Smooth muscle cell of the pulmonary artery (primary cell): ENCODE results near the gene PRCC. TPM values are rescaled to one million over a fixed set of nuclear protein-coding genes. Genes with fewer than 3 reads are reported as not detected.

Experiments used
- total RNA-seq: library from RNA; depleted of rRNA; stranded (reverse); fragments of >200 nt; gene quantifications from 2 replicates; pipeline ENCODE4 v1.2.3, GENCODE V29; 2014

PRCC gene, protein sequence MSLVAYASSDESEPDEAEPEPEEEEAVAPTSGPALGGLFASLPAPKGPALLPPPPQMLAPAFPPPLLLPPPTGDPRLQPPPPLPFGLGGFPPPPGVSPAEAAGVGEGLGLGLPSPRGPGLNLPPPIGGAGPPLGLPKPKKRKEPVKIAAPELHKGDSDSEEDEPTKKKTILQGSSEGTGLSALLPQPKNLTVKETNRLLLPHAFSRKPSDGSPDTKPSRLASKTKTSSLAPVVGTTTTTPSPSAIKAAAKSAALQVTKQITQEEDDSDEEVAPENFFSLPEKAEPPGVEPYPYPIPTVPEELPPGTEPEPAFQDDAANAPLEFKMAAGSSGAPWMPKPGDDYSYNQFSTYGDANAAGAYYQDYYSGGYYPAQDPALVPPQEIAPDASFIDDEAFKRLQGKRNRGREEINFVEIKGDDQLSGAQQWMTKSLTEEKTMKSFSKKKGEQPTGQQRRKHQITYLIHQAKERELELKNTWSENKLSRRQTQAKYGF
- 15.6 and 15.8 TPM in 2 replicates for total RNA-seq

GRCh38 chr1:156767101-156767878 lies at the start of gene PRCC:
PRCC (plus strand) TSS chr1:156767535; CDS start chr1:156767772, 237 bp downstream.

GRCh38 chr1:156727926-156728598 lies 39.3 kb upstream of the PRCC start, which contains the start of gene METTL25B:
METTL25B (plus strand) TSS chr1:156728469; CDS start chr1:156729105, 636 bp downstream.

GRCh38 chr1:156728599-156729462 lies 38.5 kb upstream of the PRCC start, which contains the start of gene ISG20L2:
ISG20L2 (minus strand) TSS chr1:156728766; CDS start chr1:156727652, 1,114 bp downstream.

GRCh38 chr1:156740741-156741480 lies 26.4 kb upstream of the PRCC start, which contains the start of gene MRPL24:
MRPL24 (minus strand) TSS chr1:156741088; CDS start chr1:156738704, 2,384 bp downstream.

DNA sequence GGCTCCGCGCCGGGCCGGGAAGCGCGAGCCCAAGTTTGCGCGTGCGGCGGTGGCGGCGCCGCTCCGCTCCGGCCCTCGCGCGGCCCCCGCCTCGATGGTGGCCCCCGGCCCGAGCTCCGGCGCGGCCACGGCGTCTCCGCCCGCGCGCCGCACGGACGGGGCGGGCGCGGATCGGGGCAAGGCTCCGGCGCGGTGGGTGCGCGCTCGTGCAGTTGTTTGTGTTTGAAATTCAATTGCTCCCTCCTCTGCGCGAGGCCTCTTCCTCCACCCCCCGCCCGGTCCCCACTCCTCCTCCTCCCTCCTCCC lies 15.9 kb upstream of the PRCC start, which contains the start of gene HDGF:
TSS of gene HDGF (minus strand) at position 225 of the 306 bp plus-strand sequence. CDS start 246 bp downstream, outside the sequence.

DNA sequence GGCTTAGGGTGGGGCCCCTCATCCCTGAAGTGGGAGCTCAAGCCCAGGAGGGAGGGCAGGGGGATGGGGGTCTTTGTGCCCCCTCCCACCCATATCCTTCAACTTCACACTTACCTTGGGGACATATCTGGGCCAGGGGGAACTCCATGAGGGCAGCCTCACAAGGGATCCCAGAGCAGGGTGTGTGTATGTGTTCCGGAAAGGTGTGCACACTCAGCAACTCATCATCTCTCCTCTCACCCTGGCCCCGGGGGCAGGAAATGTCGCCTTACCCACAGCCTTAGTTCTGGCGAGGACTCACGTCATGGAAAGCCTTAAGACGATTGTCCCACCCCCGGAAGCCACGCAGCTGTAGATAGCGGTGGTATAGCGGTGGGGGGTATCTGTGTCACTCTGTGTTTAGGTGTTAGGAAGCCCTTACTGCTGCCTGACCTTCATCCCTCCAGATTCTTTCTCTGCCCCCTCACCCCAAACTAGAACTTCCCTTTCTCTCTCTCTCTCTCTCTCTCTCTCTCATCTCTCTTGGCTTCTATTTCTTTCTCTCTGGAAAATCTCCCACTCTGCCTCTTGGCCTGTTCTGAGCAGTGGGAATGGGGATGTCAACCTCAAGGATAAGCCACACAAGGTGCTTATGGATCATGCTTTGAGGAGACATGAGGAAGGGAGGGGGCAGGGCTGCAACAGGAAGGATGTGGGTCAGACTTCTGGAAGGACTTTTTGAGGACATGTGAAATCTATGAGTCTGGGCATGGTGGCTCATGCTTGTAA lies 49.4 kb downstream of the PRCC start, which contains the start of gene SH2D2A:
TSS of gene SH2D2A (minus strand) at position 288 of the 768 bp plus-strand sequence. CDS start at position 148, 140 bp downstream.

Other genes with a start within 250 kb of the PRCC start
- gene IQGAP3, start 195.0 kb upstream of the PRCC start, total RNA-seq: 6.0 and 16.6 TPM in 2 replicates
- gene TTC24, start 187.8 kb upstream of the PRCC start, total RNA-seq: not detected in 2 replicates
- 49.4 and 59.5 TPM in 2 replicates for gene NAXE, start 175.8 kb upstream of the PRCC start, total RNA-seq
- 8.7 and 18.0 TPM in 2 replicates for gene GPATCH4, start 166.1 kb upstream of the PRCC start, total RNA-seq
- gene HAPLN2, start 148.1 kb upstream of the PRCC start, total RNA-seq: not detected in 2 replicates
- gene BCAN, start 125.4 kb upstream of the PRCC start, total RNA-seq: not detected in 2 replicates
- gene NES, start 90.1 kb upstream of the PRCC start, total RNA-seq: 43.7 and 57.4 TPM in 2 replicates
- 13.8 and 24.8 TPM in 2 replicates for gene CRABP2, start 62.0 kb upstream of the PRCC start, total RNA-seq
- gene METTL25B, start 39.1 kb upstream of the PRCC start, total RNA-seq: 12.4 and 15.2 TPM in 2 replicates
- gene ISG20L2, start 38.8 kb upstream of the PRCC start, total RNA-seq: 8.9 and 10.9 TPM in 2 replicates
- 35.4 and 54.9 TPM in 2 replicates for gene MRPL24, start 26.4 kb upstream of the PRCC start, total RNA-seq
- 125 and 164 TPM in 2 replicates for gene HDGF, start 15.9 kb upstream of the PRCC start, total RNA-seq
- gene SH2D2A, start 49.3 kb downstream of the PRCC start, total RNA-seq: 0.13 TPM in 1 of 2 replicates, not detected in the other
- gene INSRR, start 91.6 kb downstream of the PRCC start, total RNA-seq: under 0.01 TPM in 1 of 2 replicates, not detected in the other
- 0.03 and 0.07 TPM in 2 replicates for gene NTRK1, start 93.3 kb downstream of the PRCC start, total RNA-seq
- 12.7 and 15.9 TPM in 2 replicates for gene PEAR1, start 126.2 kb downstream of the PRCC start, total RNA-seq
- gene LRRC71, start 153.1 kb downstream of the PRCC start, total RNA-seq: 0.13 TPM in 1 of 2 replicates, not detected in the other